ENCODE measurements around the gene FOXF2.

DNA sequence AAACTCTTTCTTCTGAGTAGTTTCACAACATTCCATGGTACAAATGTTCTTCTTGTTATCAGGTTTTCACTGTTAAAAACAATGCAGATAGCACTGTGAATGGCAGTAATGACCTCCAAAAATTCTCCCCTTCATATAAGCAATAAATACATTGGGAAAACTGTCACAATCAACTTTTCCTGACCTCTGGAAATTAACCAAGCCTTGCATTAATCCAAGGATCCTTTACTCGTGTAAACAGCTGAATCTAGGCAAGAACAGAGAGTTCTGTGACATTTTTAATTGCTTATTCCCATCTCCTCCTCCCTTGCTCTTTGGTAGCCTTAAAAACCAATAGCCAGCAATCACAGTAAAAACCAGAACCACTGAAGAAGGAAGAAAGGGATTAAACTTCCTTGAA lies 39.7 kb upstream of the FOXF2 start:
- no peak for TF ChIP-seq TARDBP (IDR thresholded peaks at IDR 0.05)
- TF ChIP-seq, protein P1, sequence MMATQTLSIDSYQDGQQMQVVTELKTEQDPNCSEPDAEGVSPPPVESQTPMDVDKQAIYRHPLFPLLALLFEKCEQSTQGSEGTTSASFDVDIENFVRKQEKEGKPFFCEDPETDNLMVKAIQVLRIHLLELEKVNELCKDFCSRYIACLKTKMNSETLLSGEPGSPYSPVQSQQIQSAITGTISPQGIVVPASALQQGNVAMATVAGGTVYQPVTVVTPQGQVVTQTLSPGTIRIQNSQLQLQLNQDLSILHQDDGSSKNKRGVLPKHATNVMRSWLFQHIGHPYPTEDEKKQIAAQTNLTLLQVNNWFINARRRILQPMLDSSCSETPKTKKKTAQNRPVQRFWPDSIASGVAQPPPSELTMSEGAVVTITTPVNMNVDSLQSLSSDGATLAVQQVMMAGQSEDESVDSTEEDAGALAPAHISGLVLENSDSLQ (IDR thresholded peaks at IDR 0.05), result no peak
- no peak for TF ChIP-seq BHLHE40 (IDR thresholded peaks at IDR 0.05; ENCODE audit: borderline replicate concordance)
- TF ChIP-seq ELF4 (IDR thresholded peaks at IDR 0.05), result no peak
- no peak for TF ChIP-seq FOXK2 (IDR thresholded peaks at IDR 0.05)
- TF ChIP-seq SP1 (IDR thresholded peaks at IDR 0.05), result no peak
- TF ChIP-seq SUZ12 (IDR thresholded peaks at IDR 0.05), result no peak
